Activated CD8-positive, alpha-beta memory T cell treated with anti-CD3 and anti-CD28 coated beads for 48 hours (primary cell): ENCODE data around the gene DCT.

ENCODE experiments used
- DNase-seq, 3 experiments: peaks; one replicate each; pipeline ENCODE4 v3.0.0-alpha.2; 2020; ENCODE audit warnings: low read depth in 2 of 3, low spot score in 2 of 3

DCT gene

DNA sequence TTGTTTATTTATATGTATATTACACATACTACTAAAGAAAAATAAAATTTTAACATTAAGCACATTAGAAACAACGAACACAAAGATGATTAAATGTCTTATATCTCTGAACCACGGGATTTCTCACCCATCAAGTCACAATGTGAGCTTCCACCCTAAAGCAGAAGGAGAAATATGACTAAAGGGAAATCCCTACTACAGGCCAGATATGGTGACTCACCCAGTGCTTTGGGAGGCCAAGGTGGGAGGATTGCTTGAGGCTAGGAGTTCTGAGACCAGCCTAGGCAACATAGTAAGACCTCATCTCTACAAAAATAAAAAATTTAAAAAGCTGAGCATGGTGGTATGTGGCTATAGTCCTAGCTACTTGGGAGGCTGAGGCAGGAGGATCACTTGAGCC lies 24.6 kb downstream of the DCT start:
- DNase-seq = no peak

DNA sequence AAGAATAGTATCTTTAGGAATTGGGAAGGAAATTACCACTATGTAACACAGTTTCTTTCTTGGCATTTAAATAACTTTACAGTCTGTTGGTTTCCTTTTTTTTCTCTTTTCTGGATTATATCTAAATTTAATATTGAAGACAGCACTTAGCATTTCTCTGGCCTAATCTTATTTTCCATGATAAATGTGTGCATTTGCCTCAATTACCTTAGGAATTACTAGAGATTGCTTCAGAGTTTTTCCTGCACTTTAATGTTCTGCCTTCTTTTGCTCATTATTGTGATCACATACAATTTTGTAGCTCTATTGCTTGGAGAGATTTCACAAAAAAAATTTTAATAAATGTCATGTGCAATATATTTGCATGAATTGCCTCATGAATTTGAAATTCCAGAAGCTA lies 25.1 kb downstream of the DCT start:
- no peak for DNase-seq

DNA sequence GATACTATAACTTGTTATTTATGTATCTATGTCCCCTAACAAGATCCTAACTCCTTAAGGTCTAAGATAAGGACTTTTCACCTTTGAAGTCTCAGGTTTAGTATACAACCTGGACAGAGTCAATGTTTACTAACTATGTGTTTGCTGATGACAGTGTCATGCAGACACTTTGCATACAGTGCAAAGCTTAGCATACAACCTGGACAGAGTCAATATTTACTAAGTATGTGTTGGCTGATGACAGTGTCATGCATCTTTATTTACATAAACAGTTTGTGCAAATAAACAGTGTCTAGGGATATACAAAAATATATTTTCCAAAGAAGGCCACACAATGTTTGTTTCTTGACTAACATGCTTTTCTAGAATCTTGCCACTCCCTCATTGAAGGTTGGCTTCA lies 34.7 kb downstream of the DCT start:
- no peak for DNase-seq

DNA sequence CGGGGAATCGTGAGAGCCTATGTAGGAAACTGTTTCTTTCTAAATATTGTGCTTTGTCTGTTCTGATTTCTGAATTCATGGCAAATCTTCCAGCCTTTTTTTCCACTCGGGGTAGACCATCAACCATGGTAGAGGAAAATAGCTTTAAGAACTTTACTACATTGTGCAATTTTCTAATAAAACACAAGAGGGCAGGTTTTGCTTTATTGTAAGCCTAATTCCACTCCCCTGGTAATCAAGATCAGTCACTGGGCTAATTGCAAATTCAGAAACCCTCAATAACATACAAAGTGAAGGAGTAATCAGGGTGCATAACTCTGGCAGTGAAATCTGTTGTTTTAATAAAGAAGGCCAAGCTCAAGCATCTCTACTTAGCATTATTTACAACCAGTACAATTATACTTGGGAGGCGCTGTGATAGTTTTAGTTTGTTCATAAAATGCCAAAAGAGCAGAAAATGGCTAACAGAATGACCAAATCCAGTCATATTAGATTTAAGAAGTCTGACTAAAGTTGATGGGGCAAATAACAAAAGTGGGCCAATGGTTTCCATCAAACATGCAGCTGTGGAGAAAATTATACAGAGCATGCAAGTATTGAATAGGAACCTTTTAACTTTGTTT lies 43.8 kb downstream of the DCT start:
- DNase-seq = no peak

DNA sequence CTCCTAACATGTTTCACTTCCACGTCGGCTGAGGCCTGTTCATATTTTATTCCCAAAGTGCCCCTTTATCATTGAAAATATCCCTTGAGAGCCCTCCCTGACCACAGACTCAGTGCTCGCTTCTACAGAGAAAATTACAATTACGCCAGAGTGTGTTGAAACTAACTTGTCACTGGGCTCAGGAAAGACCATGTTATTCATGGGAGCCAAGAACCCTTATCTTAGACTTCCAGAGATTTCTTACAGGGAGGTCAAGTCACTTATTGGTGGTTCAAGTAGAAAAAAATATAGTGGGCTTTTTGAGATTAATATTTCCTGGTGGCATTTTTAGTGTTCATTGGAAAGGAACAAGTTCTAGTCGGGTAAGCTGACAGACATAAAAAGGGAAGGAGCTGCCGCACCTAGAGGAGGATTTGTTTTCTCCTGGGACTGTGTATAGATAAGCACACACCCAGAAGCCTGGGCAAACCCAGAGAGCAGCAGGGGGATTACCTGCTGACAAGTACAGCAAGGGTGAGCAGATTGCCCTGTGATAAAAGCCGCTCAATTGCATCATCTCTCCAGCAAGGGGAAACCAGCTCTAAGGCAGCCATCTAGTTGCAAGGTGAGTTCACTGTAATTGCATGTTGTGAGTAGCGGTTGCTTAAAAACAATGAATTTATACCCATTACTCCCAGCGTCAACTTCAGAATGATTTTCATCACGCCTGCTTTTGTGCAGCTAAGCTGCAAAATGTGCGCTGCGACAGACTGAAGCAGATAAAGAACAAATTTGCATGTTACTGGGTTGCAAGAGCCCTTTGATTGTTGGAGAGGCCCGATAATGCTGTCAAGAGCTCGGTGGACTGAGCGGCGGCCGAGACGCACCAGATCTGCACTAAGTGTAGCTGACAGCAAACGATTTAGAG lies 46.2 kb downstream of the DCT start:
- DNase-seq = no peak

DNA sequence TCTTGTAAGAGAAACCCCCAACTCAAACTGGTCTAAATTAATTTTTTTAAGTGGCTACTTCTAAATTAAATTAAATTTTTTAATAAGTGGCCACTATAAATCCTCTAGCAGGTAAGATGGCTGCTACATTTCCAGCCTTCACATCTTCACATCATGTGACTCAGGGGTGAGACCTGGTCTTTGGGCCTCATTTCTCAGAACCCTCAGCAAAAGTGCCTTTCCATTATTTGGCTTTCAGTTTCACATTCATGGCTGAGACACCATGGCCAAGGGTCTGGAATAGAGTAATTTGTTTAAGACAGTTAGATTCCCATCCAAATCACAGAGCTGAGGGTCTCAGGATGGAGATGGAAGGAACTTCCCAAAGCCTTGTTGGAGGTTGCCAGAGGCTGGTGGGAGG lies 47.5 kb downstream of the DCT start:
- no peak for DNase-seq

DNA sequence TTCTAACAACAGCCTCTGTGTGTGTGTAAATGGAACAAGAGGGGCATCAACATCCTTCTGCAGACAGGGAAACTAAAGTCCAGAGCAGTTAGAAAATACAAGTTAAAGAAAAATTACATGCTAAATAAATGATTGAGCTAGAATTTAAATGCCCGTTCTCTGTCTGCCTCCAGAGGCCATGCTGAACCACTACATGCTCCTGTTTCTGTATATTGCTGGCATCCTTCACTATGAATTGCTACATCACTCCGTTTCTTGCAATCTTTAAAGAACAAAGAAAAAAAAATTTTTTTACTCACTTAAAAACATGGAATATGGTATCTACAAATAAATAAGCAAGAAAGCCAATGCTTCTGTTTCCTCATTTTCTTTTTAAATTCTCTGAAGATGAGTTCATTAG lies 47.9 kb downstream of the DCT start:
- DNase-seq = no peak

DNA sequence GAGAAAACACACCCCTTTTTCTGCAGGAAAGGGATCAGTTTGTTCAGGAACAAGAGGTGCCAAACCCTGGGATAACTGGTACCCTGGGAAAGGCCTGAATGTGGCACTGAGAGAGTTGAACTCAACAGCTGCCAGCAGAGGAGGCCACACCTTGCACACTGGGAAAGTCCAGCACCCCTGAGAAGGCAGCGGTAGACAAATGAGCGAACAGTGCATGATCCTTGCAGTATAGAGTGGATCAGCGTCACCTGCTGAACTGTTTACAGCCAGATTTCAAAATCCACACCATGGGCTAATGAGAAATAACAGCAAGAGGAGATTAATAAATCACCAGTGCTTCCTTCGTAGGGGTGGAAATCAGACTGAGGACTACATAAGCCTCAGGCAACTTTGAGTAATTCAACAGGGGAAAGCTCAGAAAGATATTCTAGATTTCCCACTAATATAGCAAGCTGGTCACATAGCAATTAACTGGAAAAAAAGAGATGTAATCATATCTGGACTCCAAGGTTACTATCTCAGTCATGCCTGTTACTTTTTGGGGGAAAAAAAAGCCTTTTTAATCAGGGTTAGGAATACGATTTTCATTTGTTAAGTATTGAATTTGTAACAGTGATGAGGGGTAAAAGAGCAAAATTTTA lies 52.0 kb downstream of the DCT start:
- DNase-seq = no peak

DNA sequence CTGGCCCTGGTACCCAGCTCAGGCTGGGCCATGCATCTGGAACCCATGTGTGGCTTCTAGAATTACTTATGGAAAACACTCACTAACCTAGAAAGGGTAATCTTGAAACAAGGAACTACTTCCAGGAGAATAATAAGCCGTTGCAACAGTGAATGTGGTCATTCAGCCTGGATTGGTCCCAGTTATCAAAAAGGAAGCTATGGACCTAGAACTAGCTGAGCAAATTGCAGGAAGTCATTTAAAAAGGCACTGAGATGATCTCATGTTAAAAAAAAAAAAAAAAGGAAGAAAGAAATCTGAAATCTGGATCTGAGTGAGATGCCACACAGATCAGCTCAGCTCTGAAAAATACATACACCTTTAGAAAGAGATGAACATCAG lies 59.6 kb downstream of the DCT start:
- no peak for DNase-seq

DNA sequence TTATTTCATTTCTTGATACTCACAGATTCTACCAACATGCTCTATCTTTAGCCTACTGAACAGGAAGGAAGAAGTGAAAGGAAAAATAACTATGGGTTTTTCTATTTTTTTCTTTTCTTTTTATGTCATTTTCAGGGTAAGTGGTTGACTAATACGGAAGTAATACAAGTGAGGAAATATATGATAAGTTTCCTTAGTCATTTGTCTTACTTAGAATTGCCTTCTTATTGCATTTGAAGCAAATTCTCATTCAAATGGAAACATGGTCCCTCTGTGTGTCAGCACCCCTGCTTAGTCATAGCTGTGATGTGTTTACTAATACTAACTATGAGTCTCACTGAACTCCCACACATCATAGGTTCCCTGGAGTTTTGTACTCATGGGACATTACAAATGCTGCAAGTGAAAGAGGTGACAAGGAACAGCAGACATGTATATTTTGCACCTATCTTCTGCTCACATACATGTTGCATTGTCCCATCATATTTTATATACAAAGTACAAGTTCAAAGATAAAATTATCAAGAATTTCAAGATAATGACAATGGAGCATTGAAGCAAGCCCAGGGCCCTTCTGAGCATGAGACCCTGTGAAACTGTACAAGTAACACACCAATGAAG lies 60.1 kb downstream of the DCT start:
- no peak for DNase-seq

DNA sequence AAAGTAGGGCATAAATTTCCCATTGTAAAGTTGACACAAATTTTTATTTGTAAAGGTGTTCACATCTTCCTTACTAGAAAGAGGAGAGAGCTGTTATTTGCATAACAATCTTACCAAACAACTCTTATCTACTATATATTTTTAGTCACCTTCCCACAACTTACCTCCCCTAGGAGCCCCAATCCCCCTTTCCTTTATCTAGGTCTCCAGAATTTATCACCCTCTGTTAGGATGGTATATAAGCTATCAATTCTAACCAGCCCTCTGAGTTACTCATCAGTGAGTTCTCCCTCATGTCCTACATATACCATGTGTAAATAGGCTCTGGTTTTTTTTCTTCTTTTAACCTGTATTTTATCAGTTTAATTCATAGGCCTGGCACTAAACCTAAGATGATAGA lies 62.2 kb downstream of the DCT start:
- no peak for DNase-seq

DNA sequence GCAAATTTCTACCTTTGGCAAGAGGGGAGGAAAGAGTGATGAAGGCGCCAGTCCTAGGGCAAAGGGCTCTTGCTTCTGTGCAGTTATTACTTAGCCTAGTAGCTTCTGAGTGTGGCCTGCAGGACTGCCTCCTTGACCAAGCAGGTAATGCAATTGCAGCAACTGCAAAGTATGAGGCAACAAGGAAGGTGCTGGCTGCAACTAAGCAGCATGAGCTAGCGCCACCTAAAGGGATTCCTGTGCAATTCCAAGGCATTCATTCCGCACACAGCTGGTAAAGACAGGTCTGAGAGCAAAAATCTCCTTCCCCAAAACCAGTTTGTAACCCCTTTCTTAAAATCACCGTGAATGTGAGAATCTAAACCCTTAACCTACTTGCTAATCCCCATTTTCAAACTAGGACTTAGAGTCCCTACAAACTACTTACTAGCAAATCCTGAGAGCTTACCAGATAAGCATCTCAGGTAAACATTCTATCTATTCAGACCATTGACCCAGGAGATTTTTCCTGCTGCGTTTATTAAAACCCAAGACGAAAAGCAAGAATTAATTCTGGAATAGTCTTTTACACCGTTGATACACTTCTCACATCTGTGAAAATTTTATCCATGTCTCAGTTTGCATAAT lies 62.9 kb downstream of the DCT start:
- no peak for DNase-seq

DNA sequence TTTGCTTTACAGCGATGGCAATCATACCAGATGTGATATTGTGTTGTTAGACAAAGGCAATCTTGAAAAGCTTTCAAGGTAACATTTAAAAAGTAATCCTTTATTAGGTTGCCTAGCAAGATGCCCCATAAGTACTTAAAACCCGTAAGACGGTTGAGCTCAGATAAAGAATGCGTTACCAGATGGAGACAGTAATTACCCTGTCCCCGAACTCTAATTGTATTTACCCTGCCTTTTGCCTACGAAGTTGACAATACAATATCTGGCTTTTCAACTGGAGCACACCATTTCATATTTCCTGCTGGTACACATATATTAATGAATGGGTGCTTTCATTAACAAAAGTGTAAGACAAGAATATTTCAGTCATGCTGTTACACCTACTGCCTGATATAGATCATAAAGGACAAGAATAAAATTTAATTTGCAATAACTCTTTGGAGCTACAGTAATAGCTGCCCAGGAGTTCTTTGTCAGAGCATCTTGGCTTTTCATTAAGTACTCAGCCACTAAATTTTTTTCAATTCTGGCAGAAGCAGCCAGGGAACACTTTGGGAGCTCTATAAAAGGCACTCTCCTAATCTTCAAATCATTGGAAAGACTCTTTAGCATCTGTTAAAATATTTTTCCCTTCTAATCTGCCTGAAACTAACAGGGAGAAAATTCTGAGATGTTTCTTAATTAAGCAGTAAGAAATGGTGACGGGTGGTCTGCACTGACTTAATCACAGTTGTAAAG lies 63.8 kb downstream of the DCT start:
- no peak for DNase-seq

DNA sequence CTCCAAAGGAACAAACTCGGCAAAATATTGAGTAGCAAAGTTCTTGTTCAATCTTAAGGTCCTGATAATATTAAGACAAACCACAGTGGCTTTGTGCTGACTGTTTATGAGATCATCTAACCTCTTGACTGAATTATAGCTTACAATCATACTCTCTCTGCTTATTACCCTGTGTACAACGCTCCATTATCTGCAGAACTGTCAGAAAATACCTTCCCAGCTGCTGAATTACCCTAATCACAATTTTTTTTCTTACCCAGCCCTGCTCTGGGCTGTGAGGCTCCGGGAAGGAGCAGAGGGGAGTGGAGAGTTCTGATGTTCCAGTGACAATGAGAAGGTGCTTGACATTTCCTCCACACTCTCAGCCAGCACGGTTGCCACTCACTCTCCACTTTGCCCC lies 64.8 kb downstream of the DCT start:
- no peak for DNase-seq

DNA sequence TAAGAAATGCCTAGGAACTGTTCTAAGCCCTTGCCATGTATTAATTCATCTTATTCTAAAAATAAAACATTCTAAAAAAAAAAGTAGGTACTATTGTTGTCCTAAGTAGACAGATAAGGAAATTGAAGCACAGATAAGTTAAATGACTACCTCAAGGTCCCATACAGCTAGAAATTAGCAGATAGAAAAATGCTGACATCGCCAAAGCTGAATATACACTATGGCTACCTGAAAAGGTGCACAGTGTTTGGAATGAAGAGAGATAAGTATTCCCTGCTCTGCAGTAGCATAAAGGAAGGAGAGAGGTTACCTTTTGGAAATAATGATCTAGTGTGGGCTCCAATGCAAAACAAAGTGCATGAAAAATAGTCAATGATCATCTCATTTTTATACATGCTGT lies 65.3 kb downstream of the DCT start:
- no peak for DNase-seq

DNA sequence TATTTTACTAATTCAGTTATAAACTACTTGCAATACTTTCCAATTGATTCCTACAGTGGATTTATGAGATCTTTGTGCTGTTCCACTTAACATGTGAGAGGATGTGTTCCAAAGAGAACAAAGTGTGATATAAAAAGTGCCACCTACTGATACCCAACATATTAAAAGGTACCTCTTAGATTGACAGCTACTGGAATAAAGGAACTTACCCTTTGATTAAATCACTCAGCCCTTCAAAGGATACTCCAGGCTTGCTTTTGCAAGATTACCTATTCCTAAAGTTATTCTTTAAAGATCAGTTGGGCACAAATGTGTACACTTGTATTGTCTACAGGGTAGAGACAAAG lies 65.9 kb downstream of the DCT start:
- no peak for DNase-seq

DNA sequence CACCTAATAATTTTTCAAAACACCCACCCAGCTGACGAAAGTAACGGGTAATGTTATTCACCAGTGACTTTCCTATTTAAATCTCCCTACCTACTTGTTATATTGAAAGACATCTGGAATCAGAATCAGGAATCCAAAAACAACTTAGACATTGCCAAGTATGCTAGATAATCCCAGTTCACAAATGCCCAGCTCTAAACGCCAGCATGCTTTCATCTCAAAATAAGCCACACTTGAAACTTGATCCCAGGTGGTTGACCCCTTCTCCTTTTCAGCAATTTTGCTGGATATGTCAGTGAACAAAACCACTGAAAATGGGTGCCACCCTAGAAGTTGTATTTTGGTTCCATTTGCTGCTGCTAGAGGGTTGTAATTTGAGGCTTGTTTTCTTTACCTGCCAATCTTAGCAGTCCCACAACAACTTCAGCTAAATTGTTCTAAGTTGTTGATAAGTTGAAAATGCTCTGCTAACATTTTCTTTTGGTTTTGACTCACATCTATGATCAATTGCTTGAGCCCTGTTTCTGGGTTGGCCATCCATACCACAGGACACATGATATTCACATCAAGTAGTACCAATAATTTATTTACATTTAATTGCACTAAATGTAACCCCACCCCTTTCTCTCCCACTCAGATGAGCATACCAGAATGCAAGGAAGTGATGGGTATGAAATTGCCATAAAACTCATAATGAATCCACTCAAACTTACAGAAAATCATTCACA lies 66.4 kb downstream of the DCT start:
- DNase-seq = no peak

DNA sequence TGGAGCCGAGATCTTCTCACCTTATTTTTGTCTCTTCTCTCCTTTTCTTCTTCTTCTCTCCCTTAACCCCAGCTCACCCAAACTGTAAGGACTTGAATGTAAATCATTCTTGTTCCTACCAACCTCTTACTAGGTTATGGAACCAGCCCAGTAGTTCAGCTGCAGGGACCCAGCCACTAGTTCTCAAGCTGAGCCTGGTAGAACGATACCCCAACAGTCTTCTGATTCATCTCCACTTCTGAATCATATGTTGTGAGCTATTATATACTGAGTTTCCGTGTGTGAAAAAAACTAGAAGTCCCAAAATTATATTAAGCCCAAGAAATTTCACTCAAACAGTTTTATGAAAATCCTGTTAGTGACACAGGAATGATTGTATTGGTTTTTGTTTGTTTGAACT lies 67.7 kb downstream of the DCT start:
- no peak for DNase-seq

DNA sequence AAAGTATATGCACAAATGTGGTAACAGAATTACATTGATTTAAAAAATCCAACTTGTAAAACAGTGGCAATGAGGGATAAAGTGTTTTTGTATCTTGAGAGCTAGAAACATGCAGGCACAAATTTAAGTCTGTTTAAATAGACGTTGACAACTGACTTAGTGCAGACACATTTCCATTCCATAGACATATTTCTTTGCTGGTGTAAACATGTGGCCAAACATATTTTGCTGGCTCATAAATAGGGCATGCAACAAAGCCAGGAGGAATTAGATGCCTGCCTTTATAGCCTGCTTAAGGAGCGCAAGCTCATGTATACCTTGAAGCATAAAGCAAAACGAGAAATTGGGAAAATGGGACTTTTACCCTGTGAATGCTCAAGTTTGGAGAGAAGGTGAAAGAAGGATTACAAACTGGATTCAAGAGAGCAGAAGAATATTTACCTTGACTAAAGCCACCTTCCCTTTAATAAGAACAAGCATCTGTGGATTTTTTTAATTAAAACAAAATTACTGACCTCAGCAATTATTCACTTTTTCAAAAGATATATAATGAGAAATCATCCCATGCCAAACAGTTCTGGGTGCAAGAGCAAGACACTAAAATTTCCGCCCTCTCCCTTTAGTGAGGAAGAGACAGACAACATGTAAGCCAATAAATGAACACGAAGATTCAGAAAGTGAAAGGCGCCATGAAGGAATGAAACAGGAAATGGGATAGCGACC lies 71.0 kb downstream of the DCT start:
- no peak for DNase-seq

DNA sequence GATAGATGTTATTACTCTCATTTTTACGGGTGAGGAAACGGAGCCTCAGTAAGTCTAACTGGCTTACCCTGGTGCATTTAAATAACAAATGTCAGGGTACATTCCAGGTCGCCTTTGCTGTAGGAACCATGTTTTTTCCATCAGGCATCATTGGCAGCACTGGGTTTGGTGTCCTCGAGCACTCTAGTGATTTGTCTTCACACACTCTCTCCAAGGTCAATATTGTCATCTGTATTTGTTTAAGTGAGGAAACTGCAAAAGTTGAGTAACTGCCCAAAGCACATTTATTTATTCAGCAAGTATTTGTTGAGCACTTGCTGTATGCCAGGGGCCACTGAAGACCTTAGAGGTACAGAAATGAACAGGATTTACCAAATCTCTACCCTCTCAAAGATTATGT lies 78.6 kb downstream of the DCT start:
- no peak for DNase-seq
